ENCODE measurements around the gene TSSC4. TPM values are rescaled to one million over a fixed set of nuclear protein-coding genes. Genes with fewer than 3 reads are reported as not detected.

The TSSC4 gene
- total RNA-seq, 3 donors from 2014 or later (not counting 1 experiment from before 2014, with no cell fraction given), result 52.8 to 67.9 (median 59.3) TPM

- no peak for DNase-seq
- Mint-ChIP-seq H3K27me3 (ENCODE audit: low read depth in 2 of 2) (no peaks in the 10 kb centered on the region), H3K4me1 (peaks cover 12 to 20% of the 10 kb centered on the region in 2 donors), H3K27ac (no peak overlapping the region), H3K9me3 (no peaks in the 10 kb centered on the region), H3K36me3 (no peaks in the 10 kb centered on the region), H3K4me3 (no peak overlapping the region)
- Histone ChIP-seq H3K36me3 (ENCODE audit: control insufficient read depth, insufficient read depth, low read length) (peaks cover 20% of the 10 kb centered on the region), H3K27me3 (ENCODE audit: control insufficient read depth, insufficient read depth, low read length) (no peaks in the 10 kb centered on the region), H3K4me3 (ENCODE audit: low read length) (no peak overlapping the region), H3K4me1 (ENCODE audit: control insufficient read depth, insufficient read depth, low read length) (peaks cover 28% of the 10 kb centered on the region), H3K27ac (ENCODE audit: low read length) (no peak overlapping the region), H3K9me3 (ENCODE audit: control insufficient read depth, insufficient read depth, low read length) (no peaks in the 10 kb centered on the region)
- ATAC-seq, result no peak
- intact Hi-C loops (cut with micrococcal nuclease), result no loop called here
- TF ChIP-seq CTCF (IDR thresholded peaks at IDR 0.05), result no peak
- WGBS (ENCODE audit: insufficient coverage), result 94% methylated on average over 31 of the region's 31 CpGs
Observed at GRCh38 chr11:2402890-2403645, 2.5 kb downstream of the TSSC4 start.

GRCh38 chr11:2404735-2405196, 4.2 kb downstream of the TSSC4 start:
- H3K4me3 ChIP-seq (ENCODE audit: low read length), result no peak overlapping the region
- peaks cover 17% of the 10 kb centered on the region for H3K4me1 ChIP-seq (ENCODE audit: control insufficient read depth, insufficient read depth, low read length)
- H3K36me3 ChIP-seq (ENCODE audit: control insufficient read depth, insufficient read depth, low read length), result peaks cover 20% of the 10 kb centered on the region
- H3K4me1 Mint-ChIP-seq, result peaks cover 12% of the 10 kb centered on the region in 2 donors
- no peaks in the 10 kb centered on the region for H3K9me3 ChIP-seq (ENCODE audit: control insufficient read depth, insufficient read depth, low read length)
- no peak overlapping the region for H3K27ac Mint-ChIP-seq
- WGBS (ENCODE audit: insufficient coverage), result 84% methylated on average over 12 of the region's 12 CpGs
- no peaks in the 10 kb centered on the region for H3K9me3 Mint-ChIP-seq
- intact Hi-C loops (cut with micrococcal nuclease), result no loop called here
- DNase-seq (no peak), ATAC-seq (no peak)
- H3K27me3 ChIP-seq (ENCODE audit: control insufficient read depth, insufficient read depth, low read length), result no peaks in the 10 kb centered on the region
- H3K27me3 Mint-ChIP-seq (ENCODE audit: low read depth in 2 of 2), result no peaks in the 10 kb centered on the region
- no peaks in the 10 kb centered on the region for H3K36me3 Mint-ChIP-seq
- H3K27ac ChIP-seq (ENCODE audit: low read length), result no peak overlapping the region
- no peak for TF ChIP-seq CTCF (IDR thresholded peaks at IDR 0.05)
- no peak overlapping the region for H3K4me3 Mint-ChIP-seq

- no peaks in the 10 kb centered on the region for H3K27me3 Mint-ChIP-seq (ENCODE audit: low read depth in 2 of 2)
- WGBS (ENCODE audit: insufficient coverage), result 90% methylated on average over 14 of the region's 14 CpGs
- H3K36me3 Mint-ChIP-seq, result no peaks in the 10 kb centered on the region
- no peaks in the 10 kb centered on the region for H3K9me3 Mint-ChIP-seq
- peaks cover 20% of the 10 kb centered on the region for H3K36me3 ChIP-seq (ENCODE audit: control insufficient read depth, insufficient read depth, low read length)
- peaks cover 2 to 3% of the 10 kb centered on the region in 2 donors for H3K4me1 Mint-ChIP-seq
- H3K27ac Mint-ChIP-seq, result no peak overlapping the region
- no peak for TF ChIP-seq CTCF (IDR thresholded peaks at IDR 0.05)
- H3K4me3 Mint-ChIP-seq, result no peak overlapping the region
- no peaks in the 10 kb centered on the region for H3K9me3 ChIP-seq (ENCODE audit: control insufficient read depth, insufficient read depth, low read length)
- ATAC-seq (no peak), DNase-seq (no peak)
- H3K27me3 ChIP-seq (ENCODE audit: control insufficient read depth, insufficient read depth, low read length), result no peaks in the 10 kb centered on the region
- intact Hi-C loops (cut with micrococcal nuclease), result no loop called here
- H3K27ac ChIP-seq (ENCODE audit: low read length), result no peak overlapping the region
- H3K4me3 ChIP-seq (ENCODE audit: low read length), result no peak overlapping the region
- peaks cover 9% of the 10 kb centered on the region for H3K4me1 ChIP-seq (ENCODE audit: control insufficient read depth, insufficient read depth, low read length)
Observed at GRCh38 chr11:2406451-2406850, 5.9 kb downstream of the TSSC4 start.

Data from natural killer cell (primary cell).